ENCODE measurements around the gene UTP25.

Gene UTP25, protein sequence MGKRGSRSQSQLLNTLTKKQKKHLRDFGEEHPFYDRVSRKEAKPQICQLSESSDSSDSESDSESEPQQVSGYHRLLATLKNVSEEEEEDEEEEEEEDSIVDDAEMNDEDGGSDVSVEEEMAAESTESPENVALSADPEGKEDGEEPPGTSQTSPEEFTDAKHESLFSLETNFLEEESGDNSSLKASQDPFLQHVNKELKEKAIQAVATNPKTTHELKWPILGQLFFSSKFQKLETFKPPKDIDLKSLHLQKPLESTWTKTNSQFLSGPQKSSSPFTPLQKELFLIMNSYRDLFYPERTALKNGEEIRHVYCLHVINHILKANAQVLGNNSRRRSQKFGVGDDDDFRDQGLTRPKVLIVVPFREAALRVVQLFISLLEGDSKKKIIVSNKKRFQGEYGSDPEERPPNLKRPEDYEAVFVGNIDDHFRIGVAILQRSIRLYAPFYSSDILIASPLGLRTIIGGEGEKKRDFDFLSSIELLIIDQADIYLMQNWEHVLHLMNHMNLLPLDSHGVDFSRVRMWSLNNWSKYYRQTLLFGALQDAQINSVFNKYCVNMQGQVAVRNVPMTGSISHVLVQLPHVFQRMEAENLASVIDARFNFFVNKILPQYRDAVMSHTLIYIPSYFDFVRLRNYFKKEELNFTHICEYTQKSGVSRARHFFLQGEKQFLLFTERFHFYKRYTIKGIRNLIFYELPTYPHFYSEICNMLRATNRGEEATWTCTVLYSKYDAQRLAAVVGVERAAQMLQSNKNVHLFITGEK

DNA sequence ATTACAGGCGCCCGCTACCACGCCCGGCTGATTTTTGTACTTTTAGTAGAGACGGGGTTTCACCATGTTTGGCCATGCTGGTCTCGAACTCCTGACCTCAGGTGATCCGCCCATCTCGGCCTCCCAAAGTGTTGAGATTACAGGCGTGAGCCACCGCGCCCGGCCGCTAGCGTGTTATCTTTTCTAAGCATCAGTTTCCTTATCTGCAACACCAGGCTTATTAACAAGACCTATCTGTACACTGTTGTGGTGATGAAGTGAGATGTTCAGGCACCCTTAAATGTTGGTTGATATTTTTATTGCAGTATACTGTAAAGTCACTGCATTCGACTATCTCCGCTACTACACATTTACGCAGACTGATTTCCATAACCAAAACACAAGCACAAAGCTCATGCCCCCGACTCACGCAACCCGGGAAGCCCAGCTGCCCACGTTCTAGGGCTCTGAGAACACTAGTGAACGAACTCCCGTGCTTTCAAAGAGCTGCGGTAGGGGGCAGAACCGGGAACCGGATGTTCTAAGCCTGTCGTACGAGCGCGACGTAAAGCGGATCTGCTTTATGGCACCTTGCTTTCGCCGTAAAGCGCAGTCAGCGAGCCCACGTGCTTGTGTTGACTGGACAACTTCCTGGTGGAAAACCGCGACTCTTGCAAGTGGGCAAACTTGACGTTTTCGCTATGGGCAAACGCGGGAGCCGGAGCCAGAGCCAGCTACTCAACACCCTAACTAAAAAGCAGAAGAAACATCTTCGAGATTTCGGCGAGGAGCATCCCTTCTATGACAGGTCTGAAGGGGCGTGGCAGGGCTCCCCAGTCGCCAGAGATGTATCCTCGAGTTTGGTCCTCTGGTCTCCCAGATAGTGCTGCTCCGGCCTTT, at the start of gene UTP25:
TSS of gene UTP25 (plus strand) at position 589 of the 879 bp plus-strand sequence. CDS start at position 681, 92 bp downstream.
- peak within 1 kb of the TSS; percentile 74 for H3K27ac ChIP-seq
- TF ChIP-seq, protein P1, sequence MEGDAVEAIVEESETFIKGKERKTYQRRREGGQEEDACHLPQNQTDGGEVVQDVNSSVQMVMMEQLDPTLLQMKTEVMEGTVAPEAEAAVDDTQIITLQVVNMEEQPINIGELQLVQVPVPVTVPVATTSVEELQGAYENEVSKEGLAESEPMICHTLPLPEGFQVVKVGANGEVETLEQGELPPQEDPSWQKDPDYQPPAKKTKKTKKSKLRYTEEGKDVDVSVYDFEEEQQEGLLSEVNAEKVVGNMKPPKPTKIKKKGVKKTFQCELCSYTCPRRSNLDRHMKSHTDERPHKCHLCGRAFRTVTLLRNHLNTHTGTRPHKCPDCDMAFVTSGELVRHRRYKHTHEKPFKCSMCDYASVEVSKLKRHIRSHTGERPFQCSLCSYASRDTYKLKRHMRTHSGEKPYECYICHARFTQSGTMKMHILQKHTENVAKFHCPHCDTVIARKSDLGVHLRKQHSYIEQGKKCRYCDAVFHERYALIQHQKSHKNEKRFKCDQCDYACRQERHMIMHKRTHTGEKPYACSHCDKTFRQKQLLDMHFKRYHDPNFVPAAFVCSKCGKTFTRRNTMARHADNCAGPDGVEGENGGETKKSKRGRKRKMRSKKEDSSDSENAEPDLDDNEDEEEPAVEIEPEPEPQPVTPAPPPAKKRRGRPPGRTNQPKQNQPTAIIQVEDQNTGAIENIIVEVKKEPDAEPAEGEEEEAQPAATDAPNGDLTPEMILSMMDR (IDR thresholded peaks at IDR 0.05): peak; percentile 91
- TF ChIP-seq ZFX (IDR thresholded peaks at IDR 0.05; ENCODE audit: borderline replicate concordance): no peak

DNA sequence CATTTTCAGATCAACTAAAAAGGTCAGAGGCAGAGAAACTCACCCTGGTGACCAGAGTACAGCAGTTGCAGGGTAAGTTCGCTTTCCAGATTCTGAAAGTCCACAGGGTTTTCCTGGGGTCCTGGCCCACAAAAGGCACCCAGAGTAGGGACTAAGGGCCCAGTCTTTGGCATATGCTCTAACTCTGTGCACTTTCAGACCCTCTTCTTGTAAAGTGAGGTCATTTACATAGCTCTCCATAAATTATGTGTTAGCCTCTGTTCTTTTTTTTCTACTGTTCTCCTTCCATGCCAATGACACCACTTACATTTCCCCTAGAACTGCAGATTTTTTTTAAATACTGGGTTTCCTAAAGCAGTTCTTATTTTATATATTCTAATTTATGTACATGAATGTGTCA, 49.7 kb upstream of the UTP25 start:
- no peak overlapping the region for H3K27ac ChIP-seq
- TF ChIP-seq, protein P1 (IDR thresholded peaks at IDR 0.05): no peak
- no peak for TF ChIP-seq ZFX (IDR thresholded peaks at IDR 0.05; ENCODE audit: borderline replicate concordance)

DNA sequence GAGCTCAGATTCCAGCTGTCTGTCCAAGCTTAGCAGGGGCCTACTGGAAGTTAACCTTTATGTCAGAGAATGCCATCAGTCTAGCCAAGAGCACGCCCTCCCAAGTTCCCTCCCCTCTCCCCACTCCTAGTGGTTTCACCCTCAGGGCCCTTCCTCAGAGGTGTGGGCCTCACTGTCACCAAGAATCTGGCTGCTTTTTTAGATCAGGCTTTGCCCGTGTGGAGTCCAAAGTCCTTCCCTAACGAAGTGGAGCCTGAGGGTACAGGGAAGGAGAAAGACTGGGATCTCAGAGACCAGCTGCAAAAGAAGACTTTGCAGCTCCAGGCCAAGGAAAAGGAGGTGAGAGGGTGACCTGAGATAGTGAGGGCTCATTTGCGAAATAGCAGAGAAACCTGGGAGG, 47.5 kb upstream of the UTP25 start:
- TF ChIP-seq, protein P1 (IDR thresholded peaks at IDR 0.05): no peak
- TF ChIP-seq ZFX (IDR thresholded peaks at IDR 0.05; ENCODE audit: borderline replicate concordance): no peak

DNA sequence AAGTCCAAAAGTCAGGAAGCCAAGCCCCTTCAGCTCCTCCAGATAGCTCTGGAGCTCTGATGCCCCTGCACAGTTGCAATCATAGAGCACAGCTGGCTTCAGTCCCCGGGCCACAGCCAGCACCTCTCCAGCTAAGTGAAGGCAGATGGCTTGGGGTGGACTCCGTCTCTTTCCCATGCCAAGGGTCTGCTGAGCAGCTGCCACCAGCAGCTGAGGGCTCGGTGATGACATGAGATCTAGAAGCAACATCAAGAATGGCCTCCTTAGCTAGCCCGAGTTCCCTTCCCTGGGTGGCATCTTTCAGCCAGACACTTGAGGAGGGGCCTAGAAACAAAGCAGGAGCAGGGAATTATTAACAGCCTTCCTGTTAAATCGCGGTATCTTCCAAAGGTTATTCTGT, 44.4 kb upstream of the UTP25 start:
- H3K27ac ChIP-seq: no peak overlapping the region
- TF ChIP-seq, protein P1 (IDR thresholded peaks at IDR 0.05): no peak
- no peak for TF ChIP-seq ZFX (IDR thresholded peaks at IDR 0.05; ENCODE audit: borderline replicate concordance)

More for the DNA sequence above, 47.5 kb upstream of the UTP25 start:
- H3K27ac ChIP-seq: no peak overlapping the region

DNA sequence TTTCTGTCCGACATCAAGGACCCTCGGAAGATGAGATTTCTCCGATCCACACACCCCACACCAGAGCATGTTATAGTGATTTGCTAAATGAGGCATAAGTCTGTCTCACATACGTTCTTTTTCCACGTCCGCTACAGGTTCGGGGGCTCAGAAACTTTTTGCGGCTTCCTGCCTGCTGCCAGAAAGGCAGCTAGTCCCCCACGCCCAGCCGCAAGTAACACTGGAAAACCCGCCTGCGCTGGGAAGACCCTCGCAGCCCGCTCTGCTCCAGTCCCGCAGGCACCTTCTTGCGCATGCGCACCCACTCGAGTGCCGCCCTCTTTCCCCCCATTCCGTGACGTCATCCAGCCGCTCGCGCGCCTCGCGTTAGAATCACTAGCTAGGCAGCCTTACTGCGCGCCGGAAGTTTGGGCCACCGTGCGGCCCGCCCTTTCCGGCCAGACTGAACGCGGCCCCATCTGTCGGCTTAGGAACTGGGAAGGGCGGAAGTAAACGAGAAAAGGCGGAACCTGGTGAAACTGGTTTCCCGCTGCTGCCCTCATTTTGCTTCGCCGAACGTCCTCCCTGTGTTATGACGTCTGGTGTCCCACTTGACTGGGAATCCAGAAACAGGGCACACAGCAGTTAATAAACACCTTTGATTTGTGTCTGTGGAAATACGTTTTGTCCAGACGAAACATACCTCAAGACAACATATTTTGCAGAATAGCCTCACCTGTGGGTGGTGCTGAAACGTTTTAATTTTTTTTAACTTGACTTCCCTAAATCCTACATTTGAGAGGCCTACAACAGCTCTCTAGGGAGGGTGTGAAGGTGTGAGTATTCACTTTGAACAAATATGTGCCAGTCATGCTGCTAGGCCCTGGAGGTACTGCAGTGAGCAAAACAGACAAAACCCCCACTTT, 43.3 kb upstream of the UTP25 start, which contains the start of gene C1orf74:
TSS of gene C1orf74 (minus strand) at position 295 of the 905 bp plus-strand sequence. CDS start 925 bp downstream, outside the sequence.
- TF ChIP-seq, protein P1 (IDR thresholded peaks at IDR 0.05): no peak
- no peak for TF ChIP-seq ZFX (IDR thresholded peaks at IDR 0.05; ENCODE audit: borderline replicate concordance)
- peak within 1 kb of the TSS; percentile 83 for H3K27ac ChIP-seq

DNA sequence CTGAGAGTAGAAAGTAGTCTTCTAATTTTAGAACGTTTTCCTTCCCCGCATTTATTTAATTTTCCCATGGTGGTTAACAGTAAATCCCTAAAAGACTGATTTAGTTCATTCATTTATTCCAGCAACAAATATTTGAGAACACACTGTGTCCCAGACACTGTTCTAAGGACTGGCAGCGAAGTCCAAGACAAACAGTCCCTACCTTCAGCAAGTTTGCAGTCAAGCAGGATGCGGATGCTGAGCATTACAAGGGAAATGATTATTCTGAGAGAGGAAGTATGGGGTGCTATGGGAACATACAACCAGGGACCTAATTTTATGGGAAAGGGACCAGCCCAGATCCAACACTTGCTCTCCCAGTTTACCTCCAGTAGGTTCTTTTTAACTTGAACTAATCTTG, 42.2 kb upstream of the UTP25 start:
- no peak for TF ChIP-seq ZFX (IDR thresholded peaks at IDR 0.05; ENCODE audit: borderline replicate concordance)
- TF ChIP-seq, protein P1 (IDR thresholded peaks at IDR 0.05): no peak
- no peak overlapping the region for H3K27ac ChIP-seq

All from 22Rv1 (cell line).